K562 (cell line): Measurements from ENCODE around the gene NEURL4. TPM values are rescaled to one million over a fixed set of nuclear protein-coding genes. Genes with fewer than 3 reads are reported as not detected.

Source experiments
- CHCHD3 ChIP-seq: fragments of 250-450 bp; sonication (Bioruptor Pico); IDR thresholded peaks from 2 replicates; pipeline ENCODE4 v2.1.2; 2022; ENCODE audit warnings: mild to moderate bottlenecking
- JUN ChIP-seq, 2 experiments: sonication (generic) in 1 of 2; formaldehyde crosslinking in 1 of 2; IDR thresholded peaks; 2 replicates each; pipeline versions ENCODE4 v1.6.1 to v1.8.0; 2012 to 2022; ENCODE audit warnings: borderline replicate concordance in 2 of 2, mild to moderate bottlenecking in 2 of 2, improper control_type of control experiment in 1 of 2, low read depth in 1 of 2, low read length in 1 of 2, missing genetic modification reagents in 1 of 2
- KLF16 ChIP-seq: IDR thresholded peaks from 2 replicates; pipeline ENCODE4 v1.6.1; 2016; ENCODE audit warnings: antibody characterized with exemption
- MTA1 ChIP-seq: fragments of 450-650 bp; IDR thresholded peaks from 2 replicates; pipeline ENCODE4 v1.6.1; 2017; ENCODE audit warnings: borderline replicate concordance
- SAP30 ChIP-seq: fragments of 200-600 bp; sonication (generic); IDR thresholded peaks from 2 replicates; pipeline ENCODE4 v1.6.1; 2012; ENCODE audit warnings: borderline replicate concordance, low read depth, mild to moderate bottlenecking, moderate library complexity, low read length, control low read depth, inconsistent platforms; ENCODE audit not compliant: insufficient read depth, poor library complexity, severe bottlenecking
- SMARCE1 ChIP-seq: fragments of 450-650 bp; IDR thresholded peaks from 2 replicates; pipeline ENCODE4 v1.7.1; 2016; ENCODE audit warnings: mild to moderate bottlenecking
- SNRNP70 ChIP-seq: fragments of 200-400 bp; formaldehyde crosslinking; optimal IDR thresholded peaks from 2 replicates; pipeline ENCODE3; 2017; ENCODE audit warnings: low read depth, low read length
- STAG1 ChIP-seq: sonication (generic); formaldehyde crosslinking; IDR thresholded peaks from 2 replicates; pipeline ENCODE4 v1.5.0; 2020; ENCODE audit warnings: missing genetic modification reagents, borderline replicate concordance
- USF1 ChIP-seq: sonication (generic); formaldehyde crosslinking; IDR thresholded peaks from 2 replicates; pipeline ENCODE4 v1.9.0; 2022; ENCODE audit warnings: mild to moderate bottlenecking, missing genetic modification reagents
- ZBTB43 ChIP-seq: sonication (generic); formaldehyde crosslinking; IDR thresholded peaks from 2 replicates; pipeline ENCODE4 v1.8.0; 2023; ENCODE audit warnings: mild to moderate bottlenecking, missing genetic modification reagents
- ZHX1 ChIP-seq: fragments of 150-350 bp; conservative IDR thresholded peaks from 2 replicates; pipeline ENCODE4 v1.6.1; 2014; ENCODE audit warnings: low read length
- ZNF311 ChIP-seq: fragments of 250-450 bp; sonication (Bioruptor Pico); IDR thresholded peaks from 2 replicates; pipeline ENCODE4 v1.4.0; 2020; ENCODE audit warnings: mild to moderate bottlenecking, moderate library complexity
- ZNF431 ChIP-seq: sonication (generic); formaldehyde crosslinking; IDR thresholded peaks from 2 replicates; pipeline ENCODE4 v1.8.0; 2022; ENCODE audit warnings: mild to moderate bottlenecking, missing genetic modification reagents
- polyA plus RNA-seq, 8 experiments: library from polyadenylated mRNA; depleted of rRNA in 4 of 8; stranded (reverse) in 5 of 8; unstranded in 3 of 8; fragments of >200 nt; fragmentation: Nextera tagmentation in 2 of 8; fragmentation: Illumina TruSeq in 1 of 8; extraction: Ambion mirVana in 2 of 8; extraction: Trizol in 1 of 8; gene quantifications; 2 replicates each; pipeline versions ENCODE4 v1.2.1 to v1.2.3, GENCODE V29; 2011 to 2014; ENCODE audit warnings: inconsistent platforms in 1 of 8, missing spikeins in 1 of 8
- total RNA-seq, 7 experiments: library from RNA; depleted of rRNA in 6 of 7; stranded (reverse); fragments of >200 nt in 6 of 7; fragmentation: Illumina TruSeq in 2 of 7; extraction: Trizol in 2 of 7; gene quantifications; 2 replicates each; pipeline versions ENCODE4 v1.2.1 to v1.2.3, GENCODE V29; 2011 to 2021; ENCODE audit warnings: low replicate concordance in 1 of 7
- TF ChIP-seq, protein P1 (sequence below): fragments of 250-450 bp; sonication (Bioruptor Pico); IDR thresholded peaks from 2 replicates; pipeline ENCODE4 v1.9.0; 2021; ENCODE audit warnings: mild to moderate bottlenecking, inconsistent platforms
- TF ChIP-seq, protein P2 (sequence below): fragments of 450-650 bp; formaldehyde crosslinking; IDR thresholded peaks from 2 replicates; pipeline ENCODE4 v1.4.0; 2020; ENCODE audit warnings: mild to moderate bottlenecking, moderate library complexity
- TF ChIP-seq, protein P3 (sequence below): fragments of 250-450 bp; sonication (Bioruptor Pico); IDR thresholded peaks from 2 replicates; pipeline ENCODE4 v1.5.1; 2021; ENCODE audit warnings: mild to moderate bottlenecking

The NEURL4 gene
- total and polyA plus RNA-seq, 9 of the 15 experiments (the other 6 are each of a cell fraction or from before 2014, with no cell fraction given), result 0.08 to 37.4 (median 11.5) TPM

DNA sequence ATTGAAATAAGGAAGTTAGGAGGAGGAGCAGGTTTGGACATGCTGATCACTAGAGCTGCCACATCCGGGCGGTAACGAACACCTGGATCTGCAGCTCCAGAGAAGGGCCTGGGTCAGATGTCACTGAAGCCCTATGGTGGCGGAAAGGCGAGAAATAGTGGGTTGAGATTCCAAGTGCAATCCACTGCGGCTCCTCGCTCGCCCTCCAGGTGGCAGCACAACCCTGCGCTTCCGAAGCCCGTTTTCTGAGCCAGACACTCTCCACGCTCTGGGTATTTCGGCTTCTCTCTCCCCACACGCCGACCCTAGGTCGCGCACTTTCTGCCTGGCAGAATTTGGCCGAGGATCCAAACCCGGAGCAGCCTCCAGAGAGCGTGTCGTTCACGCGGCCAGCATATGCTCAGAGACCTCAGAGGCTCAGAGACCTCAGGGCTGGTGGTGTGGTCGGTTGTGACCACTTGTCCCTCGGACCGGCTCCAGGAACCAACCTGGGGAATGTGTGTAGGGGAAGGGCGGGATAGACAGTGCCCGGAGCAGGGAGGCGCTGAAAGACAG lies 48.5 kb downstream of the NEURL4 start (continued):
- TF ChIP-seq, protein P1, sequence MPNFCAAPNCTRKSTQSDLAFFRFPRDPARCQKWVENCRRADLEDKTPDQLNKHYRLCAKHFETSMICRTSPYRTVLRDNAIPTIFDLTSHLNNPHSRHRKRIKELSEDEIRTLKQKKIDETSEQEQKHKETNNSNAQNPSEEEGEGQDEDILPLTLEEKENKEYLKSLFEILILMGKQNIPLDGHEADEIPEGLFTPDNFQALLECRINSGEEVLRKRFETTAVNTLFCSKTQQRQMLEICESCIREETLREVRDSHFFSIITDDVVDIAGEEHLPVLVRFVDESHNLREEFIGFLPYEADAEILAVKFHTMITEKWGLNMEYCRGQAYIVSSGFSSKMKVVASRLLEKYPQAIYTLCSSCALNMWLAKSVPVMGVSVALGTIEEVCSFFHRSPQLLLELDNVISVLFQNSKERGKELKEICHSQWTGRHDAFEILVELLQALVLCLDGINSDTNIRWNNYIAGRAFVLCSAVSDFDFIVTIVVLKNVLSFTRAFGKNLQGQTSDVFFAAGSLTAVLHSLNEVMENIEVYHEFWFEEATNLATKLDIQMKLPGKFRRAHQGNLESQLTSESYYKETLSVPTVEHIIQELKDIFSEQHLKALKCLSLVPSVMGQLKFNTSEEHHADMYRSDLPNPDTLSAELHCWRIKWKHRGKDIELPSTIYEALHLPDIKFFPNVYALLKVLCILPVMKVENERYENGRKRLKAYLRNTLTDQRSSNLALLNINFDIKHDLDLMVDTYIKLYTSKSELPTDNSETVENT, result no peak
- TF ChIP-seq ZHX1 (no peak), CHCHD3 (CRISPR knock-in tag) (no peak), SAP30 (no peak), ZNF311 (CRISPR knock-in tag) (no peak), ZBTB43 (no peak), MTA1 (no peak), JUN (IDR thresholded peaks at IDR 0.05; ENCODE audit: borderline replicate concordance, low read depth, low read length) (no peak), JUN (CRISPR knock-in tag; IDR thresholded peaks at IDR 0.05; ENCODE audit: borderline replicate concordance) (peak; percentile 70), STAG1 (peak; percentile 72; the same call in 1 of the 2 replicates), SNRNP70 (no peak), KLF16 (0 out of 2 replicates have a peak, but pooled peaks have one; percentile 17), ZNF431 (peak; percentile 83), SMARCE1 (no peak), USF1 (CRISPR knock-in tag) (no peak)
- TF ChIP-seq, protein P2, sequence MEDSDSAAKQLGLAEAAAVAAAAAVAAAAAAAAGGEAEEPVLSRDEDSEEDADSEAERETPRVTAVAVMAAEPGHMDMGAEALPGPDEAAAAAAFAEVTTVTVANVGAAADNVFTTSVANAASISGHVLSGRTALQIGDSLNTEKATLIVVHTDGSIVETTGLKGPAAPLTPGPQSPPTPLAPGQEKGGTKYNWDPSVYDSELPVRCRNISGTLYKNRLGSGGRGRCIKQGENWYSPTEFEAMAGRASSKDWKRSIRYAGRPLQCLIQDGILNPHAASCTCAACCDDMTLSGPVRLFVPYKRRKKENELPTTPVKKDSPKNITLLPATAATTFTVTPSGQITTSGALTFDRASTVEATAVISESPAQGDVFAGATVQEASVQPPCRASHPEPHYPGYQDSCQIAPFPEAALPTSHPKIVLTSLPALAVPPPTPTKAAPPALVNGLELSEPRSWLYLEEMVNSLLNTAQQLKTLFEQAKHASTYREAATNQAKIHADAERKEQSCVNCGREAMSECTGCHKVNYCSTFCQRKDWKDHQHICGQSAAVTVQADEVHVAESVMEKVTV (CRISPR knock-in tag), result peak; percentile 69
- TF ChIP-seq, protein P3, sequence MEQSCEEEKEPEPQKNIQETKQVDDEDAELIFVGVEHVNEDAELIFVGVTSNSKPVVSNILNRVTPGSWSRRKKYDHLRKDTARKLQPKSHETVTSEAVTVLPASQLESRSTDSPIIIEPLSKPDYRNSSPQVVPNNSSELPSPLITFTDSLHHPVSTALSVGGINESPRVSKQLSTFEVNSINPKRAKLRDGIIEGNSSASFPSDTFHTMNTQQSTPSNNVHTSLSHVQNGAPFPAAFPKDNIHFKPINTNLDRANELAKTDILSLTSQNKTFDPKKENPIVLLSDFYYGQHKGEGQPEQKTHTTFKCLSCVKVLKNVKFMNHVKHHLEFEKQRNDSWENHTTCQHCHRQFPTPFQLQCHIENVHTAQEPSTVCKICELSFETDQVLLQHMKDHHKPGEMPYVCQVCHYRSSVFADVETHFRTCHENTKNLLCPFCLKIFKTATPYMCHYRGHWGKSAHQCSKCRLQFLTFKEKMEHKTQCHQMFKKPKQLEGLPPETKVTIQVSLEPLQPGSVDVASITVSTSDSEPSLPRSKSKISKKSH, result no peak
